ENCODE results near the gene HOXD9. TPM values are rescaled to one million over a fixed set of nuclear protein-coding genes. Genes with fewer than 3 reads are reported as not detected.

Gene HOXD9
- total RNA-seq, 4 donors from 2014 or later = 2.7 to 13.3 (median 7.5) TPM

DNA sequence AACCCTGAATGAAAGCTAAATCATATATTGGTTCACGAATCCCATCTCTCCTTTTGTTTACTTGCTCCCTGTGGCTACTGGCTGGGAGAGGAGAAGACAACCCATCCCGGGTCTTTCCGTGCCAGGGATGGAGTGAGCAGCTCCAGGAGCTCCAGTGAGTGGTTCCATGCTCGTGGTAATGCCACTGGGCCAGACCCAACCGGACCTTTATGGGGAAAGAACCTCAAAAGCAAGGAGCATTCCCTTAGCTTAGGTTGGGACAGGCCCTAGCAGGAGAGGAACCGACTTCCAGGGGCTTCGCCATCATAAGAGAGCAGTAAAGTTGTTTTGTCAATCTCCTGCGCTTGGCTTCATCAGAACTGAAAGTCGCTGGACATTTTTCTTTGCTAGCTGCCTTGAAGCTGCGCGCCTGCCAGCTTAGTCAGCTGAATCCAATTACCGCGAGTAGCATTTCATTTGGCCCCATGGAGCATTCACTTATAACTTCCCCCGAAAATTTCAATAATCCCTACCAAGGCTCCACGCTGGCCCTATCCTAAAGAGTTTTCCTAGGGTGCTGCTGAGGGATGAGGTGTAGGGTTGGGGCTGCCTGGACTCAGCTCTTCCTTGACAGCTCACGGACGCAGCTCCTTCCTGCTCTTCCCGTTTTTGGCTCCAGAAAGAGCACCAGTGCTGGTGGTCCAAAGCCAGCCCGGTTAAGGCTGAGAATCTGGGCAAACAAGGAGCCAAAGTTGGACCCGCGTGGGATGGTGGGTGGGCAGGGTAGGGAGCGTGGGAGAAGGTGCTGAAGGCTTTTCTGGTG is 39.5 kb downstream of the HOXD9 start:
- WGBS, 2 donors (ENCODE audit: low coverage in 1 of 2) = 34 to 71% methylated on average over 7 to 22 of the region's 22 CpGs
- in situ Hi-C loops (cut with MboI; ENCODE audit: low pct_ligation_motif_present in 1 of 4, low pct_unique_long_range_greater_than_20kb in 1 of 4, low sequenced_read_pairs in 3 of 4) = no loop called here
- Histone ChIP-seq H3K36me3 (no peaks in the 10 kb centered on the region), H3K4me3 (no peak overlapping the region), H3K27ac (no peak overlapping the region), H3K27me3 (peaks cover 92% of the 10 kb centered on the region), H3K9me3 (no peaks in the 10 kb centered on the region), H3K4me1 (peaks cover 4 to 49% (median 23%) of the 10 kb centered on the region in 4 donors)
- DNase-seq = no peak
- no peak for TF ChIP-seq POLR2AphosphoS5 (IDR thresholded peaks at IDR 0.05)
- no peak for TF ChIP-seq POLR2A (IDR thresholded peaks at IDR 0.05)
- TF ChIP-seq EP300 (IDR thresholded peaks at IDR 0.05; ENCODE audit: low read depth) = no peak
- TF ChIP-seq, protein P1, sequence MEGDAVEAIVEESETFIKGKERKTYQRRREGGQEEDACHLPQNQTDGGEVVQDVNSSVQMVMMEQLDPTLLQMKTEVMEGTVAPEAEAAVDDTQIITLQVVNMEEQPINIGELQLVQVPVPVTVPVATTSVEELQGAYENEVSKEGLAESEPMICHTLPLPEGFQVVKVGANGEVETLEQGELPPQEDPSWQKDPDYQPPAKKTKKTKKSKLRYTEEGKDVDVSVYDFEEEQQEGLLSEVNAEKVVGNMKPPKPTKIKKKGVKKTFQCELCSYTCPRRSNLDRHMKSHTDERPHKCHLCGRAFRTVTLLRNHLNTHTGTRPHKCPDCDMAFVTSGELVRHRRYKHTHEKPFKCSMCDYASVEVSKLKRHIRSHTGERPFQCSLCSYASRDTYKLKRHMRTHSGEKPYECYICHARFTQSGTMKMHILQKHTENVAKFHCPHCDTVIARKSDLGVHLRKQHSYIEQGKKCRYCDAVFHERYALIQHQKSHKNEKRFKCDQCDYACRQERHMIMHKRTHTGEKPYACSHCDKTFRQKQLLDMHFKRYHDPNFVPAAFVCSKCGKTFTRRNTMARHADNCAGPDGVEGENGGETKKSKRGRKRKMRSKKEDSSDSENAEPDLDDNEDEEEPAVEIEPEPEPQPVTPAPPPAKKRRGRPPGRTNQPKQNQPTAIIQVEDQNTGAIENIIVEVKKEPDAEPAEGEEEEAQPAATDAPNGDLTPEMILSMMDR (IDR thresholded peaks at IDR 0.05) = no peak
- intact Hi-C loops (cut with DNase I; ENCODE audit: low total_unique reads) = no loop called here

DNA sequence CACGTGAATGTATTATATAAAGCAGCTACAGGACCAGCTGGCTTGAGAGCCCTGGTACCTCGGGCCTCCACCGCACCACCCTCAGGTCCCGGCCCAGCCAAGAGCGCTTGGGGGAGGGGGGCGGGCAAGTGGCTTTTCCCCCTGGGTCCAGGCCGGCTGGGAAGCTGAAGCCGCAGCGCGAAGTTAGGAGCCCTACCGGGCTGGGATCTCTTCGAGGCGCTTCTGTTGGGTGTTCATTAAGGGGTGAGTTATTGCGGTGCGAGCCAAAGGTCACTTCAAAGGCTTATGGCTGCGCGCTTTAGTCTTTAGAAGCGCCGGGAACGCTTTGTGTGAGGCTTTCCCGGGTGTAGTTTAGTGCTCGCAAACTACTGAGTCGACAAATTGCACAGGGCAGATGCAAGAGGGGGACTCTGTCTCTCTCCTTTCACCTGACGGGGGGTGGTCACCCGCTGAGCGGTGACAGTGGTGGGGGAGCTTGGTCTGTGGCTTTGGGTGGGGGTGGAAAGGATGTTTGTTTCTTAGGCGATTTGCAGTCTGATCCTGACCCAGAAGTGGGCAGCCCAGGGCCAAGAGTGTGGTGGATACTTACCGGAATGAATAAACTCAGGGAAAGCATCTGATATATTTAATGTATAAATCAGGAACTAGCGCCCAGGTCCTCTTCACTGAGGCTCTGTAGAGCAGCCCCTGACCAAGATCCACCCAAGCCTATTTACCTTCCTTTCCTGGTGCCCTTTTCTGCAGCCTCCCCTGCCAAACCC is 40.6 kb downstream of the HOXD9 start:
- intact Hi-C loops (cut with DNase I; ENCODE audit: low total_unique reads) = no loop called here
- no peak overlapping the region for H3K4me3 ChIP-seq
- no peak for DNase-seq
- no peaks in the 10 kb centered on the region for H3K9me3 ChIP-seq
- H3K27me3 ChIP-seq = peaks cover 84% of the 10 kb centered on the region
- H3K36me3 ChIP-seq = no peaks in the 10 kb centered on the region
- in situ Hi-C loops (cut with MboI; ENCODE audit: low pct_ligation_motif_present in 1 of 4, low pct_unique_long_range_greater_than_20kb in 1 of 4, low sequenced_read_pairs in 3 of 4) = no loop called here
- peaks cover 4 to 41% (median 21%) of the 10 kb centered on the region in 4 donors for H3K4me1 ChIP-seq
- TF ChIP-seq POLR2AphosphoS5 (IDR thresholded peaks at IDR 0.05) = no peak
- no peak for TF ChIP-seq POLR2A (IDR thresholded peaks at IDR 0.05)
- TF ChIP-seq, protein P1 (IDR thresholded peaks at IDR 0.05) = no peak
- no peak for TF ChIP-seq EP300 (IDR thresholded peaks at IDR 0.05; ENCODE audit: low read depth)
- no peak overlapping the region for H3K27ac ChIP-seq
- WGBS, 2 donors (ENCODE audit: low coverage in 1 of 2) = 29% methylated on average over 29 of the region's 29 CpGs; no CpG with 5 or more reads in 1 of the 2 donors

DNA sequence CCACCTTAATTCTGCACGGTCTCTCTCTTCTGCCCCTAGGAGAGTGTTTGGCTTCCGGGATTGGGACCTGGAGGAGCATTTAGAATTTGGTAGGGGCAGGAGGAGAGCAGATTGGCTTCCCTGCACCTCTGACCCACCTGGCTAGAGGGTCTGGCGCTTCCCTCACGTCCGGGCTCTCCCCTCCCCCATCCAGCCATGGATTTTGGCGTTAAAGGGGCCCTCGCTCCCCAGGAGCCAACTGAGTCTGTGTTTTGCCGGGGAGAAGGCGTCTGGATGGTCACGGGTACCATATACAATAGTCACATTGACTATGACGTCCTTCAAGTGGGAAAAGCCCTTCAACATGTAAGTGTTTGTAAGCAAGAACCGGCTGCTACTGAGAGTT is 41.1 kb downstream of the HOXD9 start:
- in situ Hi-C loops (cut with MboI; ENCODE audit: low pct_ligation_motif_present in 1 of 4, low pct_unique_long_range_greater_than_20kb in 1 of 4, low sequenced_read_pairs in 3 of 4) = no loop called here
- Histone ChIP-seq H3K9me3 (no peaks in the 10 kb centered on the region), H3K4me3 (no peak overlapping the region), H3K4me1 (peaks cover 4 to 36% (median 18%) of the 10 kb centered on the region in 4 donors), H3K27ac (no peak overlapping the region), H3K36me3 (no peaks in the 10 kb centered on the region), H3K27me3 (peaks cover 79% of the 10 kb centered on the region)
- TF ChIP-seq, protein P1 (IDR thresholded peaks at IDR 0.05) = no peak
- no peak for TF ChIP-seq EP300 (IDR thresholded peaks at IDR 0.05; ENCODE audit: low read depth)
- WGBS, 2 donors (ENCODE audit: low coverage in 1 of 2) = 44 to 56% methylated on average over 3 to 12 of the region's 12 CpGs
- intact Hi-C loops (cut with DNase I; ENCODE audit: low total_unique reads) = no loop called here
- no peak for DNase-seq

DNA sequence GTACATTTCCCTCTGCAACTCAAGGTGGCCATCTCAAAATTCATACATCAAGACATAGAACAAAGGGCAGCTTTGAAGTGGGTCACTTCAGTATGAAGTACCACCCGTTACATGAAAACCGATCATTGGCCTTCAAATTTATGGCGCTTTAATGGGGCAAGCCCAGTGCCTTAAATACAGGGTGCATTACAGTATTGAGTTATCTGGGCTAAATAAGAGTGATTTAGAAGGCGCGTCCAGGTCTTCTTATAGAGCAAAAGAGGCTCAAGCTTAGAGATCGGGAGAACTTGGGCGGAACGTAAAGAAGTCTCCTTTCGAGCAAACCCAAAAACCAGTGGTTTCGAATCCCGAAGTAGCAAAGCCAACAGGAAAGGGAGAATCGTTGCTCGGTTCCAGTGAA is 41.7 kb downstream of the HOXD9 start:
- WGBS, 2 donors (ENCODE audit: low coverage in 1 of 2) = 61 to 62% methylated on average over 9 to 13 of the region's 13 CpGs
- Histone ChIP-seq H3K36me3 (no peaks in the 10 kb centered on the region), H3K4me1 (peaks cover 4 to 30% (median 14%) of the 10 kb centered on the region in 4 donors), H3K4me3 (no peak overlapping the region), H3K27me3 (peaks cover 73% of the 10 kb centered on the region), H3K9me3 (no peaks in the 10 kb centered on the region), H3K27ac (no peak overlapping the region)
- intact Hi-C loops (cut with DNase I; ENCODE audit: low total_unique reads) = no loop called here
- no peak for DNase-seq
- in situ Hi-C loops (cut with MboI; ENCODE audit: low pct_ligation_motif_present in 1 of 4, low pct_unique_long_range_greater_than_20kb in 1 of 4, low sequenced_read_pairs in 3 of 4) = no loop called here
- TF ChIP-seq EP300 (IDR thresholded peaks at IDR 0.05; ENCODE audit: low read depth) = no peak
- TF ChIP-seq, protein P1 (IDR thresholded peaks at IDR 0.05) = no peak
- no peak for TF ChIP-seq POLR2A (IDR thresholded peaks at IDR 0.05)

All from transverse colon (tissue), 4 donors.